Measurements from ENCODE around the gene C1D.

DNA sequence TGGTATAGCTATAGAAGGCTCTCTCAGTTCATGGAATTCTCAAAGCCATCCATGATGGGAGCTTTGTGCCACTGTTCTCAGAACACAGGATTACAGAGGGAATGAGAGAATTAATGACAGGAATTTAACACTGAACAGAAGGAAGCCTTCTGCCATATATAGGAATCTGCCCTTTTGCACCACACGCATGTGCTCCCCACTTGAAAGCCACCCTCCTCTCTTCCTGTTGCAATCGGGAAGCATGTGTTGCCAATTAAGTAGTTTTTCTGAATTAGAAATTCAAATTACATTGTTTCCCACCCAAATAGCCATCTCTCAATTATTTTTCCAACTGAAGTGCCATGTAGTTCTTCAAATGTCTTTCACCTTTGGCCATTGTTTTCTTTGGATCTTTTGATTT lies 71.3 kb downstream of the C1D start:
- TF ChIP-seq POLR2A (IDR thresholded peaks at IDR 0.05; ENCODE audit: low read depth, low read length), result no peak
- no peak for TF ChIP-seq POLR2AphosphoS5 (IDR thresholded peaks at IDR 0.05; ENCODE audit: low read depth, low read length)
- TF ChIP-seq TAF1 (IDR thresholded peaks at IDR 0.05; ENCODE audit: low read depth, low read length), result no peak
- TF ChIP-seq PAX5 (IDR thresholded peaks at IDR 0.05; ENCODE audit: insufficient read depth, low read length, severe bottlenecking), result no peak
- no peak for TF ChIP-seq SPI1 (IDR thresholded peaks at IDR 0.05; ENCODE audit: low read depth, low read length)

All from GM12891 (cell line).